Pancreas (tissue), 10 donors: ENCODE data around the gene DLD. TPM values are rescaled to one million over a fixed set of nuclear protein-coding genes. Genes with fewer than 3 reads are reported as not detected.

Experiments
- ATAC-seq, 4 donors: fragments of 200-7000 bp; cut with Tn5 transposase; one replicate each; pipeline versions ENCODE4 v1.8.0 to v1.9.1; 2020; ENCODE audit warnings: mild to moderate bottlenecking in 4 of 4, moderate library complexity in 4 of 4
- DNase-seq, 6 donors: peaks; one replicate each; pipeline ENCODE4 v3.0.0-alpha.2; 2020
- FAIRE-seq: peaks from 2 replicates; lab custom pipeline; 2012; peaks lifted over from hg19 to GRCh38; lab: Jason Lieb, UNC
- H3K27ac ChIP-seq, 4 donors: fragments of 200-600 bp; sonication (generic); 1 replicate in 3 of 4; 2 replicates in 1 of 4; pipeline versions ENCODE4 v1.5.0 to v1.8.0; 2020
- H3K27me3 ChIP-seq, 4 donors: fragments of 200-600 bp; one replicate each; pipeline ENCODE4 v1.8.0; 2021
- H3K36me3 ChIP-seq, 3 donors: fragments of 200-600 bp; sonication (generic) in 1 of 3; one replicate each; pipeline versions ENCODE4 v1.5.0 to v1.8.0; 2020 to 2021
- H3K4me1 ChIP-seq, 3 donors: fragments of 200-600 bp; one replicate each; pipeline ENCODE4 v1.8.0; 2021
- H3K4me3 ChIP-seq, 4 donors: fragments of 200-600 bp; sonication (generic) in 2 of 4; one replicate each; pipeline versions ENCODE4 v1.5.0 to v1.8.0; 2020 to 2021
- H3K9me3 ChIP-seq, 4 donors: fragments of 200-600 bp; one replicate each; pipeline ENCODE4 v1.8.0; 2021
- WGBS, 2 donors: extraction: QIAGEN DNeasy Blood & Tissue Kit; methylation state at CpG; one replicate each; pipeline ENCODE4 v1.1.7; 2013; 5-methylcytosine and 5-hydroxymethylcytosine counted together
- intact Hi-C, 3 donors: fragments of 100-400 bp; cut with DNase I; formaldehyde crosslinking; loops; one replicate each; pipeline versions ENCODE4 v1.11.1 to v1.14.2; 2022
- polyA plus RNA-seq, 2 donors: library from polyadenylated mRNA; stranded (reverse); fragments of 200-250 nt; gene quantifications; one replicate each; pipeline ENCODE4 v1.2.3, GENCODE V29; 2013
- total RNA-seq, 6 donors: library from RNA; stranded (reverse); fragmentation: NEBNext Ultra II Directional in 4 of 6; extraction: Animal tissue kit (Norgen Biotek cat#: 25700) in 4 of 6; gene quantifications; one replicate each; pipeline versions ENCODE4 v1.2.1 to v1.2.4, GENCODE V29; 2021 to 2023
- TF ChIP-seq, protein P1 (sequence below), 4 donors: fragments of 200-600 bp; sonication (generic) in 3 of 4; IDR thresholded peaks; one replicate each; pipeline versions ENCODE4 v1.5.0 to v1.8.0; 2021; ENCODE audit warnings: antibody characterized with exemption in 4 of 4
- donor health status: healthy with polysubstance abuse.
- donor health status: DM: no; HTN: no; CAD: no; lungs with moderate emphysema.
- donor health status: DM: no; HTN: no; CAD: no.
- donor health status: control.
- donor health status: control.
- donor health status: Bipolar disorder and iron deficiency.
- donor health status: DM: yes; HTN: yes; CAD: no.
- donor health status: DM: no; HTN: no; CAD: no.
- donor health status: DM: no; HTN: no; CAD: no.
- donor health status: DM: yes; HTN: yes; CAD: no.

The DLD gene
- total and polyA plus RNA-seq, 8 donors, result 8.2 to 43.0 (median 34.1) TPM

- peak in 2 of 4 donors; percentile 43 to 54 for ATAC-seq
- intact Hi-C loops, result no loop called here
- TF ChIP-seq, protein P1, sequence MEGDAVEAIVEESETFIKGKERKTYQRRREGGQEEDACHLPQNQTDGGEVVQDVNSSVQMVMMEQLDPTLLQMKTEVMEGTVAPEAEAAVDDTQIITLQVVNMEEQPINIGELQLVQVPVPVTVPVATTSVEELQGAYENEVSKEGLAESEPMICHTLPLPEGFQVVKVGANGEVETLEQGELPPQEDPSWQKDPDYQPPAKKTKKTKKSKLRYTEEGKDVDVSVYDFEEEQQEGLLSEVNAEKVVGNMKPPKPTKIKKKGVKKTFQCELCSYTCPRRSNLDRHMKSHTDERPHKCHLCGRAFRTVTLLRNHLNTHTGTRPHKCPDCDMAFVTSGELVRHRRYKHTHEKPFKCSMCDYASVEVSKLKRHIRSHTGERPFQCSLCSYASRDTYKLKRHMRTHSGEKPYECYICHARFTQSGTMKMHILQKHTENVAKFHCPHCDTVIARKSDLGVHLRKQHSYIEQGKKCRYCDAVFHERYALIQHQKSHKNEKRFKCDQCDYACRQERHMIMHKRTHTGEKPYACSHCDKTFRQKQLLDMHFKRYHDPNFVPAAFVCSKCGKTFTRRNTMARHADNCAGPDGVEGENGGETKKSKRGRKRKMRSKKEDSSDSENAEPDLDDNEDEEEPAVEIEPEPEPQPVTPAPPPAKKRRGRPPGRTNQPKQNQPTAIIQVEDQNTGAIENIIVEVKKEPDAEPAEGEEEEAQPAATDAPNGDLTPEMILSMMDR (IDR thresholded peaks at IDR 0.05), result no peak
Measured at GRCh38 chr7:107902381-107902780, 11.4 kb downstream of the DLD start.

DNA sequence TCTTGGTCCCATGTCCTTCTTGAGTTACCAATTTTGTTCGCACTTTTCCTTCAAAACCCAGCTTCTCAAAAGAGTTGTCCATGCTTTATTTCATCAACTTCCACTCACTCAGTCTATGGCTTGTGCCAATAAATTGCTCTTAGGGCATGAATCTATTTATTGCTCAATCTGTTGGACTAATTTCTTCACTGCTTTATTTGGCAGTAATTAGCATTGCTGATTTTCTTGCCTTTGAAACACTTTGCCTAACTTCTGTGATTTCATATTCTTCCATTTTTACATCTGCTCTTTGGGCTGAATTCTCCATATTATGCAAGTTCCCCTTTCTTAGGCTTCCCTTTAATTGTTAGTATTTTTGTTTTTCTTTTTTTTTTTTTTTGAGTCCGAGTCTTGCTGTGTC lies 16.8 kb downstream of the DLD start:
- no peak overlapping the region for H3K27ac ChIP-seq
- ATAC-seq, result peak in 1 of 4 donors; percentile 43
- H3K36me3 ChIP-seq, result peaks cover 0 to 42% (median 0%) of the 10 kb centered on the region in 3 donors

More at GRCh38 chr7:107902381-107902780, 11.4 kb downstream of the DLD start:
- FAIRE-seq (no peak), DNase-seq (no peak)
- H3K27ac ChIP-seq, result no peak overlapping the region
- peaks cover 0 to 32% (median 0%) of the 10 kb centered on the region in 3 donors for H3K36me3 ChIP-seq
- H3K27me3 ChIP-seq, result no peaks in the 10 kb centered on the region
- H3K9me3 ChIP-seq, result no peaks in the 10 kb centered on the region
- H3K4me1 ChIP-seq, result peaks cover 17 to 22% (median 18%) of the 10 kb centered on the region in 3 donors
- H3K4me3 ChIP-seq, result no peak overlapping the region

DNA sequence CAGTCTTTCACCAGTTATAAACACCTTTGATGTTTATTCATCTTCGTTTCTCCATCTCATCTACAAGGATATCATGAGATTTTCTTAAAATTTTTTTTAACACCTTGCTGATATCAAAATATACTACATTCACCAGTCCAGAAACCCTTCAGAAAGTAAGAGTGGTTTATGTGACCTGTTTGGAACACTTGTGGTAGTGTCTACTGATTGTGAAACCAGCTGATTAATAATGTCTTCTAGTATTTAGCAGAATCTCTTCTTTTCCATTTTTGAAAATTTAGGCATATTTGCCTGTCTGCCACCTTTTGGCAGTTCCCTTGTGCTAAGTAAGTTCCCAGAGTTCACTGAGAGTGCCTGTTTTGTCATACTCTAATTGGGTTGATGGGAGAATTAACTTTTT lies 18.5 kb downstream of the DLD start:
- no peaks in the 10 kb centered on the region for H3K4me1 ChIP-seq
- peaks cover 0 to 31% (median 0%) of the 10 kb centered on the region in 3 donors for H3K36me3 ChIP-seq
- whole genome bisulfite sequencing, 2 donors, result 84 to 88% methylated on average over 1 of the region's 1 CpG
- no peaks in the 10 kb centered on the region for H3K27me3 ChIP-seq
- no peaks in the 10 kb centered on the region for H3K9me3 ChIP-seq
- ATAC-seq (no peak), DNase-seq (no peak), FAIRE-seq (no peak)
- no peak overlapping the region for H3K4me3 ChIP-seq
- H3K27ac ChIP-seq, result no peak overlapping the region
- intact Hi-C loops, result no loop called here
- TF ChIP-seq, protein P1 (IDR thresholded peaks at IDR 0.05), result no peak

More for the DNA sequence above, 16.8 kb downstream of the DLD start:
- no peak for FAIRE-seq
- Histone ChIP-seq H3K9me3 (no peaks in the 10 kb centered on the region), H3K27me3 (no peaks in the 10 kb centered on the region), H3K4me1 (no peaks in the 10 kb centered on the region), H3K4me3 (no peak overlapping the region)
- DNase-seq, result no peak
- intact Hi-C loops, result no loop called here
- 95 to 100% methylated on average over 2 of the region's 2 CpGs for WGBS, 2 donors
- TF ChIP-seq, protein P1 (IDR thresholded peaks at IDR 0.05), result no peak

DNA sequence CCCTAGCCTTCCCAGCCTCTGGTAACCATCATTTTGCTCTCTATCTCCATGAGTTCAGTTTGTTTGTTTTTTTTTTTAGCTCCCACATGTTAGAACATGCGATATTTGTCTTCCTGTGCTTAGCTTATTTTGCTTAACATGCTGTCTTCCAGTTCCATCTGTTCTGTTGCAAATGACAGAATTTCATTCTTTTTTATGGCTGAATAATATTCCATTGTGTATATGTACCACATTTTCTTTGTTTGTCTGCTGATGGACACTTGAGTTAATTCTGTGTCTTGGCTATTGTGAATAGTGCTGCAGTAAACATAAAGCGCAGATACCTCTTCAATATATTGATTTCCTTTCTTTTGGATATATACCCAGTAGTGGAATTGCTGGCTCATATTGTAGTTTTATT lies 21.0 kb downstream of the DLD start:
- H3K27ac ChIP-seq, result no peak overlapping the region
- intact Hi-C loops, result no loop called here
- no peaks in the 10 kb centered on the region for H3K9me3 ChIP-seq
- TF ChIP-seq, protein P1 (IDR thresholded peaks at IDR 0.05), result no peak
- no peaks in the 10 kb centered on the region for H3K27me3 ChIP-seq
- no peak for ATAC-seq
- H3K4me1 ChIP-seq, result no peaks in the 10 kb centered on the region
- H3K36me3 ChIP-seq, result peaks cover 2 to 29% (median 2%) of the 10 kb centered on the region in 3 donors
- no peak for FAIRE-seq
- 76 to 97% methylated on average over 2 of the region's 2 CpGs for WGBS, 2 donors
- DNase-seq, result no peak
- H3K4me3 ChIP-seq, result no peak overlapping the region

GRCh38 chr7:107913851-107914250 lies 22.9 kb downstream of the DLD start:
- DNase-seq (no peak), FAIRE-seq (no peak), ATAC-seq (no peak)
- H3K36me3 ChIP-seq, result peaks cover 2 to 38% (median 7%) of the 10 kb centered on the region in 3 donors
- no peak overlapping the region for H3K27ac ChIP-seq
- no peaks in the 10 kb centered on the region for H3K4me1 ChIP-seq
- no peak overlapping the region for H3K4me3 ChIP-seq
- TF ChIP-seq, protein P1 (IDR thresholded peaks at IDR 0.05), result no peak
- intact Hi-C loops, result no loop called here
- no peaks in the 10 kb centered on the region for H3K9me3 ChIP-seq
- H3K27me3 ChIP-seq, result no peaks in the 10 kb centered on the region
- WGBS, 2 donors, result 98 to 100% methylated on average over 2 of the region's 2 CpGs
